Immature natural killer cell (primary cell): ENCODE measurements around the gene VCL. TPM values are rescaled to one million over a fixed set of nuclear protein-coding genes. Genes with fewer than 3 reads are reported as not detected.
A peak's percentile ranks its signal among the peaks of the same experiment; 100 is the strongest.
"Not testable (repeated sequence)": the region's sequence is repeated elsewhere in the genome, so short reads cannot be mapped to it uniquely, and the experiment has no call there.

ENCODE experiments used
- DNase-seq, 3 donors: peaks; one replicate each; pipeline ENCODE4 v3.0.0; 2022; ENCODE audit warnings: mixed read lengths in 1 of 3
- H3K27ac Mint-ChIP-seq, 6 donors: one replicate each; pipeline ENCODE4 v1.8.0; 2020; ENCODE audit warnings: mixed read lengths in 6 of 6, mild to moderate bottlenecking in 5 of 6, inconsistent platforms in 4 of 6, moderate library complexity in 3 of 6
- H3K27me3 Mint-ChIP-seq, 3 donors: one replicate each; pipeline ENCODE4 v1.8.0; 2020 to 2021; ENCODE audit warnings: low read depth in 3 of 3, mild to moderate bottlenecking in 3 of 3, mixed read lengths in 3 of 3, moderate library complexity in 3 of 3, inconsistent platforms in 1 of 3
- H3K36me3 Mint-ChIP-seq, 3 donors: one replicate each; pipeline ENCODE4 v1.8.0; 2020; ENCODE audit warnings: mixed read lengths in 3 of 3, inconsistent platforms in 2 of 3, mild to moderate bottlenecking in 2 of 3
- H3K4me1 Mint-ChIP-seq, 2 donors: one replicate each; pipeline ENCODE4 v1.8.0; 2020; ENCODE audit warnings: inconsistent platforms in 2 of 2, mild to moderate bottlenecking in 2 of 2, mixed read lengths in 2 of 2, moderate library complexity in 1 of 2
- H3K4me3 Mint-ChIP-seq, 5 donors: one replicate each; pipeline ENCODE4 v1.8.0; 2020; ENCODE audit warnings: mild to moderate bottlenecking in 5 of 5, mixed read lengths in 5 of 5, inconsistent platforms in 3 of 5, moderate library complexity in 3 of 5
- H3K9me3 Mint-ChIP-seq, 6 donors: one replicate each; pipeline ENCODE4 v1.8.0; 2020; ENCODE audit warnings: mild to moderate bottlenecking in 6 of 6, mixed read lengths in 6 of 6, inconsistent platforms in 4 of 6, moderate library complexity in 3 of 6
- polyA plus RNA-seq, 3 donors: library from polyadenylated mRNA; unstranded; fragments of 300-500 nt; fragmentation: Illumina TruSeq; gene quantifications; one replicate each; pipeline ENCODE4 v1.2.3, GENCODE V29; 2021

The VCL gene
- polyA plus RNA-seq, 3 donors from 2014 or later = 38.6 to 95.0 (median 55.9) TPM

DNA sequence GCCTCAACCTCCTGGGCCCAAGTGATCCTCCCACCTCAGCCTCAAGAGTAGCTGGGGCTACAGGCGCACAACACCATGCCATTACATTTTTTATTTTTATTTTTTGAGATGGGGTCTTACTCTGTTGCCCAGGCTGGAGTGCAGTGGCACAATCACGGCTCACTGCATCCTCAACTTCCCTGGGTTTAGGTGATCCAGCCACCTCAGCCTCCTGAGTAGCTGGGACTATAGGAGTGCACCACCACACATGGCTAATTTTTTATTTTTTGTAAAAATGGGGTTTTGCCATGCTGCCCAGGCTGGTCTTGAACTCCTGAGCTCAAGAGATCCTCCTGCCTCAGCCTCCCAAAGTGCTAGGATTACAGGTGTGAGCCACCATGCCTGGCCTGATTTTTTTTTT, 64.1 kb downstream of the VCL start:
- H3K9me3 Mint-ChIP-seq, H3K27me3 Mint-ChIP-seq, H3K4me3 Mint-ChIP-seq, DNase-seq: not testable (repeated sequence)
- H3K4me1 Mint-ChIP-seq = peaks cover 37 to 59% of the 10 kb centered on the region in 2 donors
- peak overlapping the region in 4 of 6 donors; percentile 43 to 69 (median 56) for H3K27ac Mint-ChIP-seq
- H3K36me3 Mint-ChIP-seq = peaks cover 10 to 17% (median 15%) of the 10 kb centered on the region in 3 donors

DNA sequence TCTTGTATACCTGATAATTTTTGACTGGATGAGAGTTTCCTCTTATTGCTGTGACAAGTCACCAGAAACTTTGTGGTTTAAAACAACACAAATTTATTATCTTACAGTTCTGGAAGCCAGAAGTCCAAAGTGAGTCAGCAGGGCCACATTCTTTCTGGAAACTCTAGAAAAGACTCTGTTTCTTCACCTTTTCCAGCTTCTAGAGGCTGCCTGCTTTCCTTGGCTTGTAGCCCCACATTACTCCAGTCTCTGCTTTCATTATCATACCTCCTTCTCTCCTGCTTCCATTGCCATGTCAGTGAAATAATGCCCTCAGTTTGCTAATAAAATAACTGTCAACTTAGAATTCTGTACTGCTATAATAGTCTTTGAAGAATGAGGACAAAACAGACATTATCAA, 65.3 kb downstream of the VCL start:
- Mint-ChIP-seq H3K4me1 (peaks cover 28 to 47% of the 10 kb centered on the region in 2 donors), H3K4me3 (no peak overlapping the region), H3K36me3 (peaks cover 10 to 17% (median 15%) of the 10 kb centered on the region in 3 donors), H3K27me3 (peaks cover 0 to 6% (median 0%) of the 10 kb centered on the region in 3 donors), H3K9me3 (no peaks in the 10 kb centered on the region), H3K27ac (peak overlapping the region in 2 of 6 donors; percentile 4 to 64)
- DNase-seq = no peak

DNA sequence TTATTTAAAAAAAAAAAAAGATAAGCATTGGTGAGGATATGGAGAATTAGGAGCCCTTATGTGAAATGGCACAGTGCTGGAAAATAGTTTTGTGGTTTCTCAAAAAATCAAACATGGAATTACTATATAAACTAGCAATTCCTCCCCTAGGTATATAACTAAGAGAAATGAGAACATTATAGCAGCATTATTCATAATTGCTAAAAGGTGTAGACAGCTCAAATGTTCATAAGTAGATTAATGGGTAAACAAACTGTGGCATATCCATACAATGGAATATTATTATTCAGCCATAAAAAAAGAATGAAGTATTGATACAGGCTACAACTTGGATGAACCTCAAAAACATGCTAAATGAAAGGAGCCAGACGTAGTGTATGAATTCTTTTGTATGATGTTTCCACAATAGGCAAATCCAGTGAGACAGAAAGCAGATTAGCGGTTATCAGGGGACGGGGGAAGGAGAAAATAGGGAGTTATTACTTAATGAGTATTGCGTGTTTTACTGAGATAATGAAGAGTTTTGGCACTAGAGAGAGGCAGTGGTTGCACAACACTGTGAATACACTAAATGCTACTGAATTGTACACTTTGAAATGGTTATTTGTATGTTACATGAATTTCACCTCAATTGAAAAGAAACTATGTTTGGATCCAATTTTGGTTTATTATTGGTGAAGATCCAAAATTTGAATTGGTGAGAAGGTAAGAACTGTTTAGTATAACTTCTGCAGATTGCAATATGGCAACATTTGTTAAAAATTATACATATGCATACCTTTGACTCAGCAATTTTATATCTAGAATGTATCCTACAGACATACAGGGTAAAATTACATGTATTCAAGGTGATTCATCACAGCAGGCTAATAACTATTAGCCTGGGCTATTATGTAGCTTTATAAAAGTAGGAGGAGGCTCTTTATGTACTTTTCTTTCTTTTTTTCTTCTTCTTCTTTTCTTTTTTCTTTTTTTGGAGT, 69.7 kb downstream of the VCL start:
- Mint-ChIP-seq H3K27ac (peak overlapping the region in 3 of 6 donors; percentile 1 to 45 (median 14)), H3K9me3 (no peaks in the 10 kb centered on the region), H3K4me3 (no peak overlapping the region), H3K4me1 (peaks cover 23 to 44% of the 10 kb centered on the region in 2 donors), H3K36me3 (peaks cover 19 to 34% (median 22%) of the 10 kb centered on the region in 3 donors), H3K27me3 (peaks cover 0 to 4% (median 0%) of the 10 kb centered on the region in 3 donors)
- DNase-seq = no peak

DNA sequence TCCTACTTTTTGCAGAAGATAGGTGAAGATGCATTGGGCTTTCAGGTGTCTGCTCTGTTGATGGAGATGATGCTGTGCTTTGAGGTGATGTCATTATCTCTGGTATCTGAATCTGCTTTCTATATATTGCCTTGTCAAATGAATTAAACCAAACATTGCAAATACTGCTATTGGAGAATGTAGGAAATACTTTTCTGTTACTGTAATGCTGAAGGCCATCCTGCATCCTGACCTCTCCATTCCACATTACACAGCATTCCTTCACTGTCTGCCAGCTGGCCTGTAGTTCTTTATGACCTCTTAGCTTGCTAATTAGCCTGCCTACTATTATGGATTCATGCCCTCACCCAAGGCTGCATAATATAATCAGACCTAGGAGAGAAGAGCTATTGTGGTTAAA, 73.2 kb downstream of the VCL start:
- Mint-ChIP-seq H3K9me3 (no peaks in the 10 kb centered on the region), H3K27ac (peak overlapping the region in 1 of 6 donors; percentile 32), H3K36me3 (peaks cover 18 to 43% (median 25%) of the 10 kb centered on the region in 3 donors), H3K27me3 (no peaks in the 10 kb centered on the region), H3K4me1 (peaks cover 21 to 32% of the 10 kb centered on the region in 2 donors), H3K4me3 (no peak overlapping the region)
- DNase-seq = no peak

DNA sequence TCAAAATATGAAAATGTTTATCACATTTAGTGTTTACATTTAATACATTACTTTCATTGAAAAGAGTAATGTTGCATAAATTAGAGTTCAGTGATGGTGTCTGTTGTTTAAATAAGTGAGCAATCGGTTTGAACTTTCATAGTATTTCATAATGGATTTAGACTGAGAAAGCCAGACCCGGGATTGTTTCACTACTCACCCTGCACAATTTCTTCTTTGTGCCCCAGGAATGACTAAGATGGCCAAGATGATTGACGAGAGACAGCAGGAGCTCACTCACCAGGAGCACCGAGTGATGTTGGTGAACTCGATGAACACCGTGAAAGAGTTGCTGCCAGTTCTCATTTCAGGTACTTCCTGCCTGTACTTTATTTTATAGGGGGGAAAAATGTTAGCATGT, 74.6 kb downstream of the VCL start:
- H3K27ac Mint-ChIP-seq = no peak overlapping the region

DNA sequence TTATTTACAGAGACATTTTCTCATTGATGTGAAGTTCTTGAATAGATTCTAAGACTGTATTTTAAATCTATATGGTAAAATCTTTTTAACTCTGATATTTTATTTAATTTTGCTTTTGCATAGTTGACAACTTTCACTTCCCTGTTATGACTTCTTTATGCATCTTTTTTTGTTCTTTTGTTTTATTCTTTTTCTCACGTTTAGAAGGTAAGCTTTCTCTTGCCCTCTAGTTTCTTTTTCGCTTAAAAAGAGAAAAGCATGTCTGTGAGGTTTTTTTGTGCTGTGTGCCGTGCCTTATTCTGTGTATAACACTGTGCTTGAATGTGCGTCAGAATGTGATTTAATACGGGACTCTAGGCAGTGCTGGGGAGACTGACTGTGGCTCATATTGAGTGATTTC, 78.0 kb downstream of the VCL start:
- H3K4me1 Mint-ChIP-seq = peaks cover 48 to 58% of the 10 kb centered on the region in 2 donors
- peak overlapping the region in 1 of 6 donors; percentile 18 for H3K27ac Mint-ChIP-seq
- no peaks in the 10 kb centered on the region for H3K9me3 Mint-ChIP-seq
- H3K27me3 Mint-ChIP-seq = peaks cover 0 to 6% (median 0%) of the 10 kb centered on the region in 3 donors
- no peak overlapping the region for H3K4me3 Mint-ChIP-seq
- DNase-seq = no peak
- H3K36me3 Mint-ChIP-seq = peaks cover 18 to 44% (median 22%) of the 10 kb centered on the region in 3 donors

More for the DNA sequence above, 74.6 kb downstream of the VCL start:
- Mint-ChIP-seq H3K36me3 (peaks cover 18 to 52% (median 25%) of the 10 kb centered on the region in 3 donors), H3K27me3 (no peaks in the 10 kb centered on the region), H3K4me3 (no peak overlapping the region), H3K4me1 (peaks cover 27 to 46% of the 10 kb centered on the region in 2 donors), H3K9me3 (no peaks in the 10 kb centered on the region)
- no peak for DNase-seq

DNA sequence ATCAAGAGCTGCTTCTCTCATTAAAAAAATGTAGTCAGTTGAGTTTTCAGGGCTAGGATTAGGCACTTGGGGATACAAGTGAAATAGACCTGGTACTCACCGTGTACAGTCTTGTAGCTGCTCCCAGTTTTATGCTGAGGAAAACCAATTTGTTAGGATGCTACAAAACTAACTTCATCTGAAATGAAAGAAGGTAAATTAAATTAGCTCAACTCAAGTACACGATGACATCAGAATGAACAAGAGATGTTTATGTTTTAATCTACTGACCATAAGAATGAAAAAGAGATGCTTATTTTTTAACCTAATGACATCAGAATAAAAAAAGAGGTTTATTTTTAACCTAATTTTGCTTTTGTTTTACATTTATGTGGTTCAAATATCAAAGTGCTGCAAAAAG, 79.0 kb downstream of the VCL start:
- no peak for DNase-seq
- peaks cover 0 to 6% (median 0%) of the 10 kb centered on the region in 3 donors for H3K27me3 Mint-ChIP-seq
- peaks cover 14 to 39% (median 17%) of the 10 kb centered on the region in 3 donors for H3K36me3 Mint-ChIP-seq
- peaks cover 50 to 61% of the 10 kb centered on the region in 2 donors for H3K4me1 Mint-ChIP-seq
- no peak overlapping the region for H3K27ac Mint-ChIP-seq
- no peaks in the 10 kb centered on the region for H3K9me3 Mint-ChIP-seq
- no peak overlapping the region for H3K4me3 Mint-ChIP-seq

DNA sequence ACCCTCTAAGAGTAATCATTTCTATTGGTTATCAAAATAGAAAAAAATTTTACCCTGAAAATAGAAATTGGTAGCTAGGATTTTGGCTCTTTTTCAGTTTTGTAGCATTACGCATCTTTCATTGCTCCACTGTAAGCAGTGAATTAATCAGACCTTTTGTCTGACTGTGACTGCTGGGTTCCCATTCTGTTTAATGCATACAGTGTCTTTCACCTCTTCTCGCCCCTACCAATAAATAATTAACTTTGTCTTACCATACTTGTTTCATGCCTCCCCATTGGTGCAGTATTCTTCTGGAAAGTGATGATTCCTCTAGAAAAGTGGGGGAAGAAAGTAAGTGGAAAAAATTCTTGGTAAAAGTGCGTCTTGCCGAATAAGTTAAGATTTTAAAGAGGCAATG, 79.5 kb downstream of the VCL start:
- H3K36me3 Mint-ChIP-seq = peaks cover 12 to 38% (median 17%) of the 10 kb centered on the region in 3 donors
- H3K27ac Mint-ChIP-seq = peak overlapping the region in 2 of 6 donors; percentile 55 to 68
- H3K9me3 Mint-ChIP-seq = no peaks in the 10 kb centered on the region
- peaks cover 50 to 61% of the 10 kb centered on the region in 2 donors for H3K4me1 Mint-ChIP-seq
- no peak for DNase-seq
- H3K27me3 Mint-ChIP-seq = peaks cover 0 to 6% (median 0%) of the 10 kb centered on the region in 3 donors
- H3K4me3 Mint-ChIP-seq = peak overlapping the region in 4 of 5 donors; percentile 3 to 71 (median 17)

DNA sequence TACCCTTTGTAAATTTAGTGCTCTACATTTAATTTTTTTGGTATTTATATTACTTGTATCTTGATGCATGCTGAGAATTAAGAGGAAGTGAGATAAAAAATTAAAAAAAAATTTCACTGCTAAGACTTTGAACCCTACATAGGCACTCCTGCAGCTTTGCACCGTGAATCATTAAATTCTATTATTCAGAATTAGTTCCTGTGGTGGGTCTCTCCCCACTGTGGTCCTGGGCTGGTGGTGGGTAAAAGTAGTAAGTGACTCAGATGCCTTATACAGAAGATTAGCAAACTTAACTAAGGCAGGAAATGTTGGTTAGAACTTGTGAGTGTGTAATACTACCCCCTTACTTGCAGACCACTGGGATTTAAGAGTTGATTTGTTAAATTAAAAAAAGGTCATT, 80.1 kb downstream of the VCL start:
- peaks cover 10 to 32% (median 16%) of the 10 kb centered on the region in 3 donors for H3K36me3 Mint-ChIP-seq
- DNase-seq = peak; percentile 41 to 63 (median 44)
- H3K4me1 Mint-ChIP-seq = peaks cover 47 to 61% of the 10 kb centered on the region in 2 donors
- H3K9me3 Mint-ChIP-seq = no peaks in the 10 kb centered on the region
- H3K27ac Mint-ChIP-seq = peak overlapping the region; percentile 45 to 96 (median 88)
- peaks cover 0 to 6% (median 0%) of the 10 kb centered on the region in 3 donors for H3K27me3 Mint-ChIP-seq
- H3K4me3 Mint-ChIP-seq = peak overlapping the region; percentile 62 to 86 (median 77)

DNA sequence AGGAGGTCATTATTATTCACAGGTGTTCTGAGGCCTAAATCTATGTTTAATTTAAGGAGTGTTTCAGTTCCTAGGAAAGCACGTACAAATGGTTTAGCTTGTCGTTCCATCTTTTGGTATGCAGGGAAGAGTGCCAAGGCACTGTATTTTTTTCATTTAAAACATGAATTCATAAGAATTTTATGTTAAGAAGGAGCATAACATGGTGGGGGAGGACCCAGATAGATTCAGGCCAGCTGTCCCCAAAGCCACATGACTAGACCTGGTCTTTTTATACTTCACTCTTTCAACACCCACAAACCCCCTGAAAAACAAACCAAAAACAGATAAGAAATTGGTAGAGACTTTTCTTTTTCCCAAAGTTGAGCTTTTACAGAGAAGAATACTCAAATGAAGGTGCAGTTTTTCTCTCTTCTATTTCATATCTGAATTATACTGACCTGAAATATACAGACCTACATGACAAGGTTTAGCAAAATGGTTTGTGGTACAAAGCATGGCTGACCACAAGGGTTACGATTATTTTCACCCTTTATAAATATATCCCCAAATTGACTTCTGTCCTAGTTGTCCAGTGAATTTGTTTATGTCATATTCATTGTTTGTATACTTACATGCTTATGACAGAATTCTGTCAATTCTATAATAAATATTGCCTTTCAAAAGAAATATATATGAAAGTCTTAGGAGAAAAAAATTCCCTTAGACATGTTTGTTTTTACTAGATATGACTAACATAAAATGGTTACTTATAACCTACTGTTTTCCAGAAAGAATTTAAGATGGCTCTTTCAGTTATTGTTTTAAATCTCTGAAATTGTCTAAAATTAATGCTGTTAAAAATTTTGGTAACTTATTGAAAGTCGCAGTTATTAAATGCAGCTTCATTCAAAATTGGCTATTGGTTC, 81.4 kb downstream of the VCL start:
- DNase-seq = no peak
- H3K27ac Mint-ChIP-seq = peak overlapping the region; percentile 45 to 96 (median 88)
- H3K4me3 Mint-ChIP-seq = peak overlapping the region; percentile 63 to 86 (median 77)
- peaks cover 0 to 6% (median 0%) of the 10 kb centered on the region in 3 donors for H3K27me3 Mint-ChIP-seq
- peaks cover 47 to 61% of the 10 kb centered on the region in 2 donors for H3K4me1 Mint-ChIP-seq
- no peaks in the 10 kb centered on the region for H3K9me3 Mint-ChIP-seq
- peaks cover 10 to 26% (median 10%) of the 10 kb centered on the region in 3 donors for H3K36me3 Mint-ChIP-seq

DNA sequence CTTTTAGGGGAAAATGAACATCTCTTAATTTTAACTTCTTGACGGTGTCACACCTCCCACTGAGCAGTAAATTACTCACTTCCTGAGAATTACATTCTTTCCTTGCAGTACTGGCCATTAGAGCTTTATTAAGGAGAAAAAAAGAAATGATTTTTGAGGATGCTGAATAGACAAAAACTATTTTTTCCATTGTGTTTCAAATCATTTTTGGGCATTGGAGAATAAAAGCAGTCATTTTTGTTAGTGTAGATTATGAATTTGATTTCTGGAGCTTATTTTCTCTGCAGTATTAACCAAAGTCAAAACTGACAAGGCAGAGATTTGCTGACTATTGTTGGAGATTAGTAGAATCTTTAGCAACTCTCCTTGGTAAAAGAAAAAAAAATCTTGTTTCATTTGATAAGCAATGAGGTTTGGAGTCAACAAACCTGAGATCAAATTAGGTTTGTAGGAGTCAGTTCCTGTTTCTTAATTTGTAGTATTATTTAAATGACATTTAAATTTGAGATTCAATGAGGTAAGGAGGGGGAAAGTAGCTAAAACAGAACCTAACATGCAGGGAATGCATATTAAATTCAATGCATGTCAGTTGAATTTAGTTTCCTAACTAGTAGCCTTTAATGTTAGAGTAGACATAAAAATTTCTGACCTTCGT, 82.1 kb downstream of the VCL start:
- H3K4me1 Mint-ChIP-seq = peaks cover 50 to 66% of the 10 kb centered on the region in 2 donors
- H3K36me3 Mint-ChIP-seq = peaks cover 6 to 21% (median 7%) of the 10 kb centered on the region in 3 donors
- H3K4me3 Mint-ChIP-seq = peak overlapping the region; percentile 61 to 86 (median 77)
- H3K27me3 Mint-ChIP-seq = peaks cover 0 to 6% (median 0%) of the 10 kb centered on the region in 3 donors
- DNase-seq = no peak
- peak overlapping the region in 5 of 6 donors; percentile 40 to 69 (median 47) for H3K27ac Mint-ChIP-seq
- H3K9me3 Mint-ChIP-seq = no peaks in the 10 kb centered on the region

DNA sequence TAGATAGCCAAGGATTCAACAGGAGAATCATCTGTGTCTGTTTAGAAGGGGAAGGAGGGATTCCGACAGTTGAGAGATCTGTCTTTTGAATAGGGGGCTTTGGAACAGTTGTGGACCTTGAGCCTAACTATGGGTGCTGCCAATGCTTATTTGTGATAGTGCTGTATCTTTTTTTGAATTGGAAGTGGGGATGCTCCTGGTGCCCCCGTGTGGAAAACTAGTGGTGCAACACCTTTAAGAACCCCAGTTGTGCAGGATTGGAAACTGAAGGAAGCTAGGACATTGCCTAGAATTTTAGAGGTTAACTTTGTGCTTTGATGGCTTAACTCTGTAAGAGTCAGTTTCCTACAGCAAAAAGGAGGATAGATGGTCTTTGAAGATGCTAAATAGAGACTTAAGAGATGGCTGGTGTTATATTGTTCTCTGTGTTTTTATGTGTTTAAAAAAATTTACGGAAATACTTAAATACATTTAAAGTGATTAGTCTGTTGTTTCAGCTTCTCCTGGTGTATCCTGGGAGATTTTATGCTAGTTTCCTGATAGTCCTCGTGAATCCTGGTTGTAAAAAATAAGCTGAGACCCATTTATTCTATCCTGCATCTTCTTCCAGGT, 83.4 kb downstream of the VCL start:
- Mint-ChIP-seq H3K9me3 (no peaks in the 10 kb centered on the region), H3K4me3 (peak overlapping the region in 2 of 5 donors; percentile 4 to 48), H3K36me3 (peaks cover 0 to 21% (median 9%) of the 10 kb centered on the region in 3 donors), H3K4me1 (peaks cover 48 to 65% of the 10 kb centered on the region in 2 donors), H3K27me3 (peaks cover 0 to 6% (median 0%) of the 10 kb centered on the region in 3 donors), H3K27ac (peak overlapping the region; percentile 4 to 82 (median 48))
- peak; percentile 31 to 44 (median 40) for DNase-seq
